Skin of body (tissue), 2 donors: Measurements from ENCODE around the gene FBXO31. TPM values are rescaled to one million over a fixed set of nuclear protein-coding genes. Genes with fewer than 3 reads are reported as not detected.
"Not testable (repeated sequence)": the region's sequence is repeated elsewhere in the genome, so short reads cannot be mapped to it uniquely, and the experiment has no call there.

ENCODE experiments used
- DNase-seq: peaks from one replicate; lab custom pipeline; 2025; lab: John Stamatoyannopoulos, UW
- total RNA-seq: library from RNA; depleted of rRNA; stranded (reverse); fragments of >200 nt; gene quantifications from one replicate; pipeline ENCODE4 v1.2.3, GENCODE V29; 2014

FBXO31 gene
- total RNA-seq, 1 donor from 2014 or later, result 23.7 TPM

GRCh38 chr16:87387942-87388817 is 4.6 kb upstream of the FBXO31 start:
- peak; percentile 99 for DNase-seq

DNA sequence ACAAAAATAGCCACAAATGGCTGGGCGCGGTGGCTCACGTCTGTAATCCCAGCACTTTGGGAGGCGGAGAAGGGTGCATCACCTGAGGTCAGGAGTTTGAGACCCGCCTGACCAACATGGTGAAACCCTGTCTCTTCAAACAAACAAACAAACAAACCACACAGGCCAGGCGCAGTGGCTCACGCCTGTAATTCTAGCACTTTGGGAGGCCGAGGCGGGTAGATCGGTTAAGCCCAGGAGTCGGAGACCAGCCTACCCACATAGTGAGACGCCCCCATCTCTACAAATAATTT is 1.2 kb upstream of the FBXO31 start:
- not testable (repeated sequence) for DNase-seq

DNA sequence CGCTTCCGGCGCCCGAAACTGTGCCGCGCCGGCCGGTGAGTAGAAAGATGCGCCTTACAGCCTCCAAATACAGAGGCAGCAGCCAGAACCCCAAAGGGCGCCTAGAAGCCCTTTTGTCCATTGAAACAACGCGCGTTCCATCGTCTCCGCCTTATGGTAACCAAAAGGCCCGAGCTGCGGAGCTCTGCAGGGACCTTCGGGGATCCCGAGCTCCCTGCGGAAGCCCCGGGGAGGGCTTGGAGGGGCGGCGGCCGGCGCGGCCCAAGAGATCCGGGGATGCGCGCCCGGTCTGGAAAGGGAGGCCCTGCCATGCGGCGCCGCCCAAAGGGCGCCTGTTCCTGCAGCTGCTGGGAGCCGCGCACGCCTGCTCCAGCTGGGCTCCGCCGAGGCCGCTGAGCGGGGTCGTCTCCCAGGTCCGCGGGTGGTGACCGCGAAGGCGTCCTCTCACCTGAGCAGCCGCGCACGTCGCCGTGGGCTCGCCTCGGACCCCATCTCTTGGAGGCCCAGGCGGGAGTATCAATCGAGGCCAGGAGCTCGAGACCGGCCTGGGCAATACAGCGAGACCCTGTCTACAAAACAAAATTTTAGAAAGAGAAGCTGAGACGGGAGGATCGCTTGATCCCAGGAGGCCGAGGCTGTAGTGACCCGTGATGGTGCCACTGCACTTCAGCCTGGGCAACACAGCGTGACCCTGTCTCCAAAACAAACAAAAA is 742 bp upstream of the FBXO31 start:
- peak; percentile 44 for DNase-seq

- no peak for DNase-seq
These were observed 1.4 kb downstream of the FBXO31 start for GRCh38 chr16:87382023-87382785.

- DNase-seq, result no peak
These were observed 2.7 kb downstream of the FBXO31 start for GRCh38 chr16:87380881-87381280.

GRCh38 chr16:87380403-87380802 is 3.2 kb downstream of the FBXO31 start:
- DNase-seq, result no peak

DNA sequence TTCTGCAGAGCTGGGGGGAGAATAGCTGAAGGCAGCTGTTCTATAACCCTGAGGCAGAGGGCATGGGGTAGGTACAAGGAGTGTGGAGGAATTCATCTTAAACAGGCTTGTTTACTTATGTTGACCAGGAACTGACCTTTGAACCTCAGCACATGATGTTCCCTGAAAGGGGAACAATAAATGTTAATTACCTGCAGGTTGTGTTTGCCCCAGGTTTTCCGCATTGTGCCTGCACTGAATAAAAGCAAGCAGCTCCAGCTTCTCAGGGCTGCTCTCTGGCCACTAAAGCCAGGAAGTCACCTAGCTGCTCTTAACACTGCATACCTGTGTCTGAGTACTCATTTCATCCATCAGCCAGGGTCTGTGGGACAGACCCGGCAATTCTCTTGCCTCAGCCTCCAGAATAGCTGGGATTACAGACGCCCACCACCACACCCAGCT is 4.2 kb downstream of the FBXO31 start:
- not testable (repeated sequence) for DNase-seq

GRCh38 chr16:87376660-87377059 is 6.9 kb downstream of the FBXO31 start:
- no peak for DNase-seq

GRCh38 chr16:87375426-87376135 is 8.0 kb downstream of the FBXO31 start:
- no peak for DNase-seq

DNA sequence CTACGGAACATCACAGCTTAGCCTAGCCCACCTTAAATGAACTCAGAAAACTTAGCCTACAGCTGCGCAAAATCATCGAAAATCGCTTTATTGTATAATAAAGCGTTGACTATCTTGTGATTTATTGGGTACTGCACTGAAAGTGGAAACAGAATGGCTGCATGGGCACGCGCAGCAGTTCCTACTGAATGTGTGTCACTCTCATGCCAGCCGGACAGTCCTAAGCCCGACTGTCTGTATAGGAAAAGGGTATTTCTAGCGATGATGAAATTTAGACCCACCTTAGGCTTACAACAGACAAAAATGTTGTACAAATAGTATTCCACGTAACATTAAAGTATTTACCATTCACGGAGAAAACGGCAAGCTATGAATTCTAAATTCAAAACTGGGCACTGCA is 9.3 kb downstream of the FBXO31 start:
- DNase-seq, result no peak

DNA sequence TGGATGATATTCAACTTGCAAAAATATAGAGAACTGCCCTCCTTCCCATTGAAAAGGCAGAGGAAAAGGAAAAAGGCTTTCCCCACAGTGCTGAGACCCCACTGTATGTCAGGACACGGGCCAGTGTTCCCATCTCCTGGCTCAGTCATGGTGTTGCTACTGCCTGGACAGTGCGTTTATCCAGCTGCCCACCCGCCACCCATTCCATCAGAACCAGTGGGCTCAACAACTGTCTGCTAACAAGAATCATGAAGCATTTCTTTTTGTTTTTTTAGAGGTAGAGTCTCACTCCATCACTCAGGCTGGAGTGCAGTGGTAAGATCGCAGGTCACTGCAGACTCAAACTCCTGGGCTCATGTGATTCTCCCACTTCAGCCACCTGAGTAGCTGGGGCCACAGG is 11.3 kb downstream of the FBXO31 start:
- DNase-seq, result no peak

- no peak for DNase-seq
These were observed 12.2 kb downstream of the FBXO31 start for GRCh38 chr16:87371261-87371866.

- no peak for DNase-seq
These were observed 13.5 kb downstream of the FBXO31 start for GRCh38 chr16:87369796-87370719.

GRCh38 chr16:87369117-87369765 is 14.3 kb downstream of the FBXO31 start:
- DNase-seq, result no peak

DNA sequence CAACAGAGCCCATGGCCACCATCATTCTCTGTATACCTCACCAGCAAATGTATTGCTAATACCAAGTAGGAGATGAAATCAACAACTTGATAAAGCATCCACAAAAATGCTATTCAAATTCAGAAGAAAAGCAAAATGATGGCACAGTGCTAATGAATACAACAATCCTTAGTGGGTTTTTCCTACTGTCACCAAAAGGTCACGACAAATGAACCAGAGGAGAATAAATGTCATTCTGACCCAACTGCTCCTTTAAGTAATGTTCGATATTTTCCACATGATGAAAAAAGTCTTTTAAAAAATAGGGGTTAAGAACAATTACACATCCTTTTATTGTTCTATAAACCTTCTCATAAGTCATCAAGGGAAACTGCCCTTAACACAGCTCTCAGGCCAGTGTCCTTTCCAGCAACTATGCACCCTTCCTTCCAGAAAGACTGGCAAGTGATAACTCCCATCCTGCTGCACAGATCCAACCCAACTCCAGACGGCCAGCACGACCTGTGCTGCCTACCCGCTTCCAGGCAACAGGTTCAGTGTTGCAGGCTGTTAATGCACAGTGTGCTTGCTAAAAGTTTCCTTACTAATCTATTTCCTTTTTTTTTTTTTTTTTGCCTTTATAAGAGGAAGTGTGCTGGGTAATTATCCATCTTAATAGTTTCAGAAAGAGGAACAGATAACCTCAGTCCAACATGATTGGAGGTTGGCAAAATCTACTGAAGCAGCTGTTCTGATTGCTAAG is 15.4 kb downstream of the FBXO31 start:
- DNase-seq, result no peak

GRCh38 chr16:87367529-87367928 is 16.0 kb downstream of the FBXO31 start:
- no peak for DNase-seq

GRCh38 chr16:87366930-87367329 is 16.6 kb downstream of the FBXO31 start:
- no peak for DNase-seq

GRCh38 chr16:87366288-87366687 is 17.3 kb downstream of the FBXO31 start:
- DNase-seq, result no peak
